AML-193 (cell line): Measurements from ENCODE around the gene ZFP92.

ENCODE experiments used
- DNase-seq, 2 experiments: peaks; one replicate each; lab custom pipeline; 2025; lab: John Stamatoyannopoulos, UW

Gene ZFP92

DNA sequence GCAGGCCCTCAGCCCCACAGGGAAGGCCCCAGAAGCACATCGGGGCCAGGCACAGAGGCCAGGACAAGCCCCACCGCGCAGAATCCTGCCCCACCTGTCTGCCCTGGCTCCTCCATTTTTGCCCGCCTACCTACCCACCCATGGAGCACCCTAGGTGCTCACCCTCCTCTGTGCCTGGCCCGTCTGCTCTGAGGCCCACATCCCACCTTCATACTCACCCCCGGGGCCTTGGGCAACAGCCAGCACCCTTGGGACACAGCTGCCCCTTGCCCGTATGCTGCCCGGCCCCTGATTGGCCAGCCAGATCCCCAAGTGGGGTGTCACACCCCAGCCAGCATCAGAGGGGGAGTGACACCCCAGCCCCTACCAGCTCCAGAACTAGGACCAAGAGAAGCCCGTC is 45.4 kb downstream of the ZFP92 start:
- DNase-seq, result no peak

DNA sequence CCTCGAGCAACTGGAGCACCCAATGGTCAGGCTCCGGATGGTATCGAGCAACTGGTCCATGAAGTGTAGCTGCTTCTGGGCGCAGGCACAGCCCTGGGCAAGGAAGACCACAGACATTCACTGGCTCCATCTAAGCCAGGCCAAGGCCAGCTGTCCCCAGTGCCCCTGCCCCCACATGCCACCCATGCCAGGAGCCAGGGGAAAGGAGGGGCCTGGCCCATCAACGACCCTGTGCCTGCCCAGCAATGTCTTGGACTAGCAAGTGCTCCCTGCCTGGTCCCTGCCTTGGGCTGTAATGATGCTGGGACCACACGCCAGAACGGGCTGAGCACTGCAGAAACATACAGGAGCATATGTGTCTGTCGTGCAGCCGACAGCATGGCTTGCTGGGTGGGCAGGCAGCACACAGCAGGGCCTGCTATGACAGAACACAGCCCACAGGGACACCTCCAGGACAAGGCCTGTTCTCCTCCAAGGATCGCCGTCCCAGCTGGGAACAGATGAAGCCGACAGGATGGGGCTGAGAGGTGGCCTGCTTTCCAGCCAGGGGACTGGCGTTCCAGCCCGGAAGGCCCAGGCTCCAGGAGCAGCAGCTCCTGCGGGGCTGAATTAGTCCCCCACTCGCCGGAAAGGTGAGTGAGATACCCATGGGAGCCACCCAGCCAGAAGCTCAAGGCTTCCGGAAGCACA is 46.0 kb downstream of the ZFP92 start:
- DNase-seq, result no peak

DNA sequence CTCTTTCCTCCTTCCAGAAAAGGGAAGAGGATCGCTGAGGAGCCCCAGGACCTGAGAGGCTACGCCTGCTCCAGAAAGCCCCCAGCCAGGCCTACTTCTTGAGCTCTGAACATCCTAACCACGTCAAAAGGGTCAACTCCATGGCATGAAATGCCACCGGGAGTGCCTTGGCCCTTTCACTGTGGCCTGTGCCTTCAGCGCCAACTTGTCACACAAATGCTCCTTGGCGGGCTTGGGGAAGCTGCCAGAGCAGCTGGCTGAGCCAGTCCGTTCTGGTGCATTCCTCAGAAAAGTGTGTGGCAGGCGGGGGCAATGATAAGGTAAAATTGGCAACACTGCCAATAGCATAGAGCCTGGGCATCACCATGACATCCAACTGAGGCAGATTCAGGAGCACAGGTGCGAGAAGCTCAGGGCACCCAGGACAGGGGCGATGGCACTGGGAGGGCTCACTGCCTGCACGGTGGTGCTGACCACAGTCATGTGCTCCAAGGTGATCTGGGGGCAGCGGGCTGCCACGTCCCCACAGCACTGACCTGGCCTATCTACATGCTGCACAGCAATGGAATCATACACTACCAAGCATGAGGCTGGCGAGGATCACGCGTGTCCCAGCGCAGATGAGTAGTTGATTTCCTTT is 46.7 kb downstream of the ZFP92 start:
- no peak for DNase-seq

DNA sequence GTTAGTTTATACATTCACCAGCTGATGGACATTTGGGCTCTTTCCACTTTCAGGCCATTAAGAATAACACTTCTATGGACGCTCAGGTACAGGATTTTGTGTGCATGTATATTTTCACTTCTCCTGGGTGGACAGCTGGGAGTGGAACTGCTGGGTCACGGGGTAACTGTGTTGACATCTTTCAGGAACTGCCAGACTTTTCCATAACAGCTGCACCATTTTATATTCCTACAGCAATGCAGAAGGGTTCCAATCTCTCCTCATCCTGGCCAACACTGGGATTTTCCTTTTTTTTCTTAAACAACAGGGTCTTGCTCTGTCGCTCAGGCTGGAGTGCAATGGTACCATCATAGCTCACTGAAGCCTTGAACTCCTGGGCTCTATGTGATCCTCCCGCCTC is 47.2 kb downstream of the ZFP92 start:
- DNase-seq, result no peak

DNA sequence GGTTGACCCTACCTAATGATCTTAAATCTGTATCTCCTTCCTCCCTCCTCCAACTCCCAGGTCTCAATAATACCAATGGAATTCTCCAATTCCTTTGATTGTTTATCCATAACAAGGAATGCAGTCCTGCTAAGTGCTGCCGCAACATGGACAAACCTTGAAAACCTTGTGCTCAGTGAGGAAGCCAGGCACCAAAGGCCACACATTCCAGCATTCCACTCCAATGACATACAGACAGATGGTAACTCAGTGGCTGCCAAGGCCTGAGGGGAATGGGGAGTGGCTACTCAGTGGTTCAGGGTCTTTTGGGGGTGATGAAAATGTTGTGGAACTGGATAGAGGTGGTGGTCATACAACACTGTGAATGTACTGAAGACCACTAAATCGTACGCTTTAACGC is 48.7 kb downstream of the ZFP92 start:
- no peak for DNase-seq

DNA sequence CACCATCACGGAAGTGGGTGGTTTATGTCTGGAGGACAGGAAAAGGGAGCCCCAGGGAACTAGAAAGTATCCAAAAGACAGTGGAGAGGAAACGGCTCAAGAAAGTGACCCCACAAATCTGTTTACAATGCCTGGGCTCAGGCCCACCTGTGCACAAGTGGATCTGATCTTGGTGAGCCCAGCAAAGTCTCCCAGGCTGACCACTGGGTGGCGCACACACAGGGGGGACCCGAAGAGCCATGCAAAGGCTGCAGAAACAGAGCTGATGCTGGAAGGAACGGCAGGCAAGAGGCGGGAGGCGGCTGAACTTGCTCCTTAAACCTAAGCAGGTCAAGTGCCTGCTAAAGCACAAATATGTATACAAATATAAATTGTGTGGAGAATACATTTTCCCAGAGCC is 49.6 kb downstream of the ZFP92 start:
- peak; percentile 19 to 29 for DNase-seq
